DMS114 treated with DMSO at 0.1 percent for 48 hours (cell line): ENCODE data around the gene PRSS27.
"Not testable (repeated sequence)": the region's sequence is repeated elsewhere in the genome, so short reads cannot be mapped to it uniquely, and the experiment has no call there.

Experiments
- DNase-seq: peaks from one replicate; lab custom pipeline; 2025; ENCODE audit not compliant: unreplicated experiment; lab: John Stamatoyannopoulos, UW

PRSS27 gene

DNA sequence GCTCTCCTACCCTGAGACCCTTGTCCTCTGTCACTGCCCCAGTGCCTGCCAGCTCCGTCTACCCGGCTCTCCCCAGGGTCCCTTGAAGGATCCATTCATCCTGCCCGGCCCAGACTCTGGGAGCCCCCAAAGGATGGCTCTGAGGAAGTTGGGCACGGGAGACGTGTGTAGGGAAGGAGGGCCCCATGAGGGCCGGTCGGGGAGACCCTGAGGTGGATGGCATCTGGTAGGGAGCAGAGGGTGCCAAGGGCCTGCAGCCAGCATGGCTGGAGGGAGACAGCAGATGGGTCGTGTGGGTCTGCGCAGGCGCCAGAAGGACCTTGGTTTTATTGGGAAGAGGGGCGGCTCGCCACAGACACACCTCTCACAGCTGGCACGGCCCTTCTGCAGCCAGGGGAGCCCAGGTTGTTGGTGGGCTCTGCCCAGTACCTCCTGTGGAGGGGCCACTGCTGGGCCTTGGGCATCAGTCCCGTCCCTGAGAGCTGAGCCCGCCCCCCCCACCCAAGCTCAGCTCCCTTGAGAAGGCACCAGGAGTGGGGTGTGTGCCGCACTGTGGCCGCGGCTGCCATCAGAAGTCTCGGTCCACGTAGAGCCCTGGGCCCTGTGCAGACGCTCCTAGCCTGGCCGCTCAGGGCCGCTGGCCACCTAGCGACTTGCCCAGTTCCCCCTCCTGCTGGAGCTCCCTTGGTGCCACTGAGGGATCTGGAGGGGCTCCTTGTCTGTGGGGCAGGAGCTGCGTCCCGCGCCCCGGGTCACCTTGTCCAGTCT is 21.7 kb downstream of the PRSS27 start:
- DNase-seq = no peak

DNA sequence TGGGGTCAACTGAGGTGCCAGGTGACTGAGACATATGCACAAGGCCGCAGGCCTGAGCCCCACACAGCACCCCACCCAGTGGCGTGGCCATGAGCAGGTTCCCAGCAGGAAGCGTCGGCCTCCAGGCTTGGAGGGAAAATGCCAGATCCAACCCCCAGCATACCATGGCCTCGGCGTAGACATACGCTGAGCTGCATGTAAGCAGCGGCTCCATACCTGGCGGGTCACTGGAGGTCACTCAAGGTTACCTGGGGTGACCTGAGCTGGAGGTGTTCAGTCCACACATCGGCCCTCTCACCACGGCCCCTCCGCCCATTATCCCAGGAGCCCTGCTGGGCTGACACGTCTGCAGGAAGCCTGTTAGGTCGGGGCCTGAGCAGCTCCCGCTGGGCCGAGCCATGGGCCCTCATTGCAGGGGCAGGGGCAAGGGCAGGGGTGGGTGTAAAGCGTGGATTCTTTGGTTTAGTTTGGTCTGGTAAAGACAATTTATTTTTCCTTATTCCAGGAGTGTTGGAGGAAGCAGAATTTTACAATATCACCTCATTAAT is 22.5 kb downstream of the PRSS27 start:
- DNase-seq = no peak

DNA sequence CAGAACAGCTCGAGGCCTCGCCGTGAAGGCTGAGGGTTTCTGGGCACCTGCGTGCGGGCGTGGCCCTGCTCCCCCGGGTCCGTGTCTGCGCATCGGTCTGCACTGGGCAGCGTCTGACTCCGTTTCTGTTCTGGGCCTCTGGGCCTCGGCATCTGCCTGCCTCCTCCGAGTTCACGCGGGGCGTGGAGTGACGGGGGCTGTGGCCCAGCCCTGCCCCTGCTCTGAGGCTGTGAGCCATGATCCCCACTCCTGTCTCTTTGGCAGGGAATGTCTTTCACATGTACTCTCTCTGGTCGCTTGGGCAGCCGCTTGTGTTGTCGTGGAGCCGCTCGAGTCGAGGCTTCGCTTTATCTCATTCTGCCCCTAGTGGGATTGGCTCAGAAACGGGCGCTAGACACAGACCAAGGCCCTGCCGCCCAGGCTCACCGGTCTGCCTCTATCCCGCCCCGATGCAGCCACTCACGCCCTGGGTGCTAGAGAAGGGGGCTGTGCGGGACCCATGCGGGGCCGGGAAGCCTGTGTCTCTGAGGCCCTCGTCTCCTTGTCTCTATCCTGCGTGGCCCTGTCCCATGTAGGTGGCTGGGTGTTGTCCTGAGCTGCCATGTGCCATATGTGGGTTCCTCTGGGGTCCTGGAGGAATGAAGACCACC is 23.3 kb downstream of the PRSS27 start:
- DNase-seq = not testable (repeated sequence)

DNA sequence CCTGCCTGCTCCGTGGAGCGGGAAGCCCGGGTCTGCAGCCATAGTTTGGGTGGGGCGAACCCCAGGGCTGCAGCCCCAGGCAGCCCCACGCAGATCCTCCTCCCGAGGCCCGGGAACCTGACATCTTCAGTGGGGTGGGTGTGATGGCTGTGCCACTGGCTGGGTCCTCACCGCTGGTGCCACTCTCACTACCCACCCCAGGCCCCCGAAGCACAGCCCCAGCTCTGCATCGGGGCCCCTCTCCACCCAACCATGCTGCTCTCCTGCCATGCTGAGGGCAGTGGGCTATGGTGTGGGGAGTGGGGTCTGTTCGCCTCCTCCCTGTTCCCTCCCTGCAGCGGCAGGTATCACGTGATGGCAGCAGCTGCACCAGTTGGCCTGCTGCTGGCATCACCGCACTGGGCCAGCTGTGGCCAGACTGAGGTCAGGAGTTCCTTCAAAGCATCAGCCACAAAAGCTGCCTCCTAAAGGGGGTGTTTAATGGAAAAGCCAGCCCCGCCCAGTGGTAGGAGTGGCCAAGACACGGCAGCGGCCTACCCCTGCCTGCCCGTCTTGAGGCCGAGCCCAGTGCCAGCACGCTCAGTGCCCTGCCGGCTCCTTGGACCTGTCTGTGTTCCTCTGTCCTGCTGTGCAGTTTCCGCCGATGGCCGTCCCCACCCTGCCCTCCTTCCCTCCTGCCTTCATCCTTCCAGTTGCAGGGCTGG is 26.9 kb downstream of the PRSS27 start:
- no peak for DNase-seq

DNA sequence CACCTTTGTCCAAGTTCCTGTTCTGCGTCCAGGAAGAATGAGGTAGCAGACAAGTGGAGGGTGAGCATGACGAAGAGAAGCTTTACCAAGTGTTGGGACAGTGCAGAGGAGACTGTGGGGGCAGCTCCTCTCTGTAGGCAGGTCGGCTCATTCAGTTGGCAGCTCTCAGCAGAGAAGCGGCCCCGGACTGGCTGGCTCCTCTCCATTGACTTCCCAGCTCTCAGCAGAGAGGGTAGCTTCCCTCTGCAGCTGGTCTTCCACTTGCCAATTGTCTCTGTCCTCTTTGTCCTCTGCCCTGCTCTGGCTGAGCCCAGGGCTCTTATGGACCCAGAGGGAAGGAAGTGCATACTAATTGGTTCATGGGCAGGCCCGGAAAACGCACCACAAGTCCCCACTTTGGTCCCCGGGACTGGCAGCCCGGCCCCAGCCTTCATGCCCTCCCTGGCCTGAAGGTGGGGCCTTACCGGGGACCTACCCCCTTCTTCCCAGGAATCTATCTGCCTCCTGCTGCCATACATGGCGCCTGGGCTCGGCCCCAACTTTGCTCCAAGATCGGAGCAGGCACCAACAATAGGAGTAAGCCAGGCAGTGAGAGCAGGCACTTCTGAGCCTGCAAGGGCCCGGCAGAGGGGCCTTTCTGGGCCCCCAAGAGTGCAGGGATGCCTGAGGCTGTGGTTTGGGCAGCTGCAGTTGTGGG is 27.6 kb downstream of the PRSS27 start:
- no peak for DNase-seq

DNA sequence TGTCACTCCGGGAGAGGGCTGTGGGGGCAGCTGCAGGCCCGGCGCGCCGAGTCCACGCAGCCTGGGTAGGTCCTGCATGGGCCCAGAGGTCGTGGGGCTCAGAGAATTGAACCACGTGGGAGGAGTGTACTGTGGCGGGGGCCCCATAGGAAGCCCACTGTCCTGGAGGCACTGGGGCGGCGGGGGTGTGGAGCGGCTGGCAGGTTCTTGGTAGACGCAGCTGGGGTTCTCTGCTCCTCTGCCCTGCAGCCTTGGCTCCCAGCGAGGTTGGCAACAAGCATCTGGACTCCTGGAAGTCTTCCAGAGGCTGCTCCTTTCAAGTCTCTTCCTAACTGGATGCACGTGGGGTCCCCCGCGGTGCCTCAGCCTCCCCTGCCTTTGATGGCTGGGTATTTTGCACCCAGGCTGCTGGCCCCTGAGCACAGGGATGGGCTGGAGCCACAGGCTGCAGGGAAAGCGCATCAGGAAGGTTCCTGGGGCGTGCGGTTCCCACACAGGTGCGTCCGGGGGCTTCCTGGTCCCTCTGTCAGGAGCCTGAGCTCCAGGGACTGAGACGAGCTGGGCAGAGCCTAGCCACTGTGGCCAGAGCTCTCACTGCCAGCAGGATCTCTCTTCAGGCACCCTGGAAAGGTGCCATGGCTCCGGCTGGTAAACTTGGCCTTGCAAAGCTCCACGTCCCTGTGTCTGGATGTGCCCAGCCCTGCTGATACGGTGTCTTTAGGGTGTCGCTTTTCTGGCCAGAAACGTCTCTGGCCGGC is 28.4 kb downstream of the PRSS27 start:
- no peak for DNase-seq

DNA sequence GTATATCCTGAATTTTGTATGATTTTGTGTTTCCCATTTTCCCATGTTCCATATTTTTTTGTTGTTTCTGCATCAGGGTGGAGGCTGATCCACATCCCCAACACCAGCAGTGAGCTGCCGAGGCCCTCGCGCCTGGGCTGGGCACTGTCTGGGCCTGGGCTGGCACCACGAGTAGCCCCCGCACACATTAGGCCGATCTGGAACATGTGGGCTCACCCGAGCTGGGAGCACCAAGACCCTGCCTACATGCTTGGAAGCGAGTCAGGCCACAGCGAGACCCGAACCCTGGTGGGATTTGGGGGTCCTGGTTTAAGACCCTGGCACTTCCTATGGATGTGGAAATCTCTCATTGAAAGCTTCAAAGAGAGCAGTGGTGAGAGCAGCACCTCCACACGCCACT is 29.2 kb downstream of the PRSS27 start:
- DNase-seq = no peak

DNA sequence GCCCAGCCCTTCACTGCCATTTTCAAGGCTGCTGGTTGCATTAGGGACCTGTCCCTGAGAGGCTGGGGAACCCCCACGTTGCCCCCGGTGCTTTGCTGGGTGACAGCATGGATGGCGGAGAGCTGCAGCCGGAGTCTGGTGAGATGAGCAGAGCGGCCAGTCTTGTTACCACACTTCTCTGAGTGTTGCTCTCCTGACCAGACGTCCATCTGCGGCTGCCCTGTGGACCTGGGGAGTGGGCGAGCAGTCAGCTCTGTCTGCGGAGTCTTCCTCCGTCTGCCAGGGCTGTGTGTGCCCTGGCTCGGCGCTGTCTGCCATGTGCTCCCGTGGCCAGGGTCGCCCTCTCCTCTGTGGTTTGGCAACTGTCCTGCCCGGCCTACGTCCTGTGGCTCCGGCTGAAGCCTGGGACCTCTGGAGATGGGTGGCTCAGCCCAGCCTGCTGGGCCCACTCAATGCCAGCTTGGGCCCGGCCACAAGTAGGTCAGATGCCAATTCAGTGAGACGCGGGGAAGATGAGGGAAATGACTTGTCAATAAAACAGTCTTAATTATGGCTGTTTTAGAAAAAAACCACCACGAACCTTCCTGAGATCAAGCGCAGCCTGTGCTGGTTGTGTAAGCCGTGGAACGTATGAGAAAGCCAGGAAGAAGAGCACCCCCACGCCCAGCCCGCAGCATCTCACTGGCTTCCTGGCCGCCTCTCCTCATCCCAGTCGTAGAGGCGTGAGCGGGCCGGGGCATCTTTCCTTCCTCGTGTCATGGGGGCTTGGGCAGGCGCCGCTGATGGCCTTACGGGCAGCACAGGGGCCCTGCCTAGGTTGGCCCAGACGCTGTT is 29.8 kb downstream of the PRSS27 start:
- DNase-seq = no peak

DNA sequence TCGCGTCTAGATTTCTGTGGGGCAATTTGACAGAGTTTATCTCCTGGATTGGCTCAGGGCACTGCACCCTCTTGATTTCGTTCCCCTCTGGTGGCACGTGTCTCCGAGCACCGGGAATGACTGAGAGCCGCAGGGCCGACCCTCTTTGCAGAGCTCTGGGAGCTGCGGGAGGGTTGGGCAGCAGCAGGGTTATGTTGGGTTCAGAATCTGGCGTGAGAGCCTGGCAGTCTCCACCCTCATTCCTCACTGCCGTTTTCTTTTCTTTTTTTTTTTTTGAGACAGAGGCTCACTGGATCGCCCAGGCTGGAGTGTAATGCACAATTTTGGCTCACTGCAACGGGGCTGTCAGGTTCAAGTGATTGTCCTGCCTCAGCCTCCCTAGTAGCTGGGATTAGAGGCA is 30.6 kb downstream of the PRSS27 start:
- not testable (repeated sequence) for DNase-seq

DNA sequence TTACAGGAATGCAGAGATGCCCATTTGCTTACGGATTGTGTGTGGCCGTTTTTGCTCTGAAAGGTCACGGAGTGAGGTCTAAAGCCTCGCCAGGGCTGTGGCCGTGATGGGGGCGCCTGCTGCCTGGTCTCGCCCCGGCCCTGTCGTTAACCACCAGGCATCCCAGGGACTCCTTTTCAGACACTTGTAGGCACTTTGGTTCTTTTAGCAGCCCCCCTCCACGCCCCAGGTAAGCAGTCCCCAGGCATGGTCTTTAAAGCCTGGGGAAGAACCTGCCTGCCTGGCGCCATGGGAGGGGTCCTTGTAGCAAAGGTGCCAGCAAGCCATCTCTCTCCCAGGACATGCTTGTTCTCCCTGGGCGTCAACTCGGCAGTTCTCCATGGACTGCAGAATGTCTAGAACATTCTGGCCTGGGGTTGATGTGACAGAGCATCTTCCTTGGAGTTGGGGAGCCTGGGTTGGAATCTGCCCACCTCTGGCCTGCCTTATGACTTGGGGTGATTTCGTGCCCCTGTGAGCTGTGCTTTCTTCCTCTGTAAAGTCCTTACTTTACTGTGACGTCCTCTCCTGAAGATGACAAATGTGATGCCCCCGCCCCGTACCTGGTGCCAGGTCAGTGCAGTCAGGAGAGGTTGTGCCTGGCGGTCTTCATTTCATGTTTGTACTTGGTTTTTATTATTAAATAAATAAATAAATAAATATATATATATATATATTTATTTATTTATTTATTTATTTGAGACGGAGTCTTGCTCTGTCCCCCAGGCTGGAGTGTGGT is 32.3 kb downstream of the PRSS27 start:
- no peak for DNase-seq

DNA sequence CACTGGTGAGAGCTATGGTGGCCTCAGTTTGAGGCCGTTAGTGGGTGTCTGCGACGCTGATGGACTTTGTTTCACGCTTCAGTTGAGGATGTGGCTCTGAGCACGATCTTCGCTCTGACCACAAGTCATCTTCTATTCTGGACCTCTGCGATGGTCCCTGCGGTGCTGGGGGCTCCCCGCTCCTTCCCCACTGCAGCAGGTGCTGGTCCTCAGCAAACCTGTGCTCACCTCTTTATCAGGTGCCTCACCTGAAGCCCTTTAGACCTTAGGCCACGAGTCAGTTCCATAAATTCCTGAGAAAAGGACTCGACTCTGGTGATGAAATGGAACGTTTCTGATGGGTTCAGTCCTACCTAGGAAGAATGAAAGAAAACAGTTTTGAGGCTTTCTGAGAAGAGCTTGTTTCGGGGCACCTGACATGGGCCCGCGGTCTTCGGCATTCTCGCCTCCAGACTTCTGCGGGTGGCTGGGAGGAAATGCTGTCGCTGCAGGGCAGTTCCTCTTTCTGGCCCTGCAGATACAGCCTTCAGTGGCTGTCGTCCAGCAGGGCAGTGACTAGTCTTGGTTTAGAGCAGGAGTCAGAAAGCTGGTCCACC is 33.0 kb downstream of the PRSS27 start:
- DNase-seq = no peak

DNA sequence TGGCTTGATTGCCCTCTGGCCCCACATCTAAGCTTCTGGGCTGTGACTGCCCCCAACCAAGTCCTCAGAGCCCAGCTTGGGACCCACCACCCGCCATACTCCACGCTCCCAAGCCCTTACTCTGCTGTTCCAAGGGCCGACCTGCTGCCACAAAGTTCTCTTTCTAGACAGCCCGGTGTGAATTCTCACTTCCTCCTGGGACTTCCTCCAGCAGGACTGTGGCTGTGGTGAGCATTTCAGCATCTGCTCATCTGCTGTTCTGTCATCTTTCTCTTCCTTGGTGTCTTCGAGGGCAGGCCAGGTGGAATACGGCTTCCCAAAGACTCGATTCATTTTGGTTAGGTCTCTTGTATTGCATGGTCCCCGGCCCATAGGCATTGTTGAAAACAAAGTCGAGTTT is 33.9 kb downstream of the PRSS27 start:
- DNase-seq = not testable (repeated sequence)

DNA sequence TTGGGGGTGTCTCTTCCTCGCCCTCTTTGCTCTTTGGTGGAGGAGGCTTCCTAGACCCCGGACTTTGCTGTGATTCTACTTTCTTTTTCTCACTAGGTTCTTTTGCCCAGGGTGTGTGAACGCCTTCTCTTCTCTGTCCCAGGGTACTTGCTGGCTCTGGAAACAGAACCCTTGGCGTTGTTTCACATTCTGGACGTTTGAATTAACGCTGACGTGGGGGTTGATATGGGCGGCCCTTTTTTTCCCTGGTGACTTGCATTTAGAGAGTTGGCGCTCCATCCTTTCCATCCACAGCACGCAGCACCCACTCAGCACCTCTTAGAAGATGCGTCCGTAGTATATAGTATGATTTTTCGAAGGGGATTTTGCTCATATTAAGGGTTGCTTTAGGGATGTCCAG is 37.0 kb downstream of the PRSS27 start:
- not testable (repeated sequence) for DNase-seq

DNA sequence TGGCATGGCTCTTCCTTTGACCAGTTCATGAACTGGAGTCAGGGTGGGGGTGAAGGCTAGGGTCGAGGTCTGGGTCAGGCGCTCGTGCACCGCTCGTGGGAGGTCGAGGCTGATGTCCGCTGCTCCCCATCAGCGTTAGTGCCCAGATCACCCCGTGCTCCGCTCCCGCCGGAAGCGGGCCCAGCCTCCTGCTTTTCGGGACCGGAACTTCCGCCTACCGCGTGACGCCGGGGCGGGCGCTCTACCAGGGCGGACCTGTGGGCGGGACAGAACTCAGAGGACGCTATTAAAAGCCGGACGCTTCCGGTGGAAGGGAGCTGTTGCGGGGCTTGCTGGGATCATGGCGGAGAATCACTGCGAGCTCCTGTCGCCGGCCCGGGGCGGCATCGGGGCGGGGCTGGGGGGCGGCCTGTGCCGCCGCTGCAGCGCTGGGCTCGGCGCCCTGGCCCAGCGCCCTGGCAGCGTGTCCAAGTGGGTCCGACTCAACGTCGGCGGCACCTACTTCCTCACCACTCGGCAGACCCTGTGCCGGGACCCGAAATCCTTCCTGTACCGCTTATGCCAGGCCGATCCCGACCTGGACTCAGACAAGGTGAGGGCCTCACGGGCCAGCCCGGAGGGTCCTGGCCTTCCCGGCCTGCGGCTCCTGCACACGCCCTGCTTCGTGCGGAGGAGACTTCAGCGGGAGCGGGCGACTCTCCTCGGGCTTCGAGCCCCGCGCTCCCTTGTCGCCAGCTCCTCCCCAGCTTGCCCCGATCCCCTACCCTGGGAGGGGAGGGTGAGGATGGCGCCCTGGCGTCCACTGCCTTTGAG is 37.6 kb downstream of the PRSS27 start, which contains the start of gene KCTD5:
Gene KCTD5, plus strand, starts transcription at position 315 of the 813 bp plus-strand sequence. Its CDS starts 26 bp downstream, at position 341.
- peak; percentile 85 for DNase-seq

DNA sequence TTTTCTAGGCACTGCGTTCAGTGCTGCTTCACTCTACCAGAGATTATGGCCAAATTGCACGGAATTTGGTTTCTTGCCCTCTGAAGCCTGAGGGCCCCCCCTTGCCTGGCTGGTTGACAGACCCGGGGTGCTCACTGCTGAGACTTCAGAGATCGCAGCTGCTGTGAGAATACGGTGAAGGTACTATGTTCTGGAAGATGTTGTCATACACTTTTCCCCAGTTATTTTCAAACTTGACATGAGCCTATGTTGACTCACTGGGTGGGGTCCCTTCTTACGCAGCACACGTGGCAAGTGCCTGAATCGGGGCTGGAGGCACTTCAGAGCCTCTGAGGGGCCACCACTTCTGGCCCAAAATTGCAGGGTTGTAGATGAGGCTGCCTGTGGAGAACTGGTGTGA is 39.7 kb downstream of the PRSS27 start:
- not testable (repeated sequence) for DNase-seq

DNA sequence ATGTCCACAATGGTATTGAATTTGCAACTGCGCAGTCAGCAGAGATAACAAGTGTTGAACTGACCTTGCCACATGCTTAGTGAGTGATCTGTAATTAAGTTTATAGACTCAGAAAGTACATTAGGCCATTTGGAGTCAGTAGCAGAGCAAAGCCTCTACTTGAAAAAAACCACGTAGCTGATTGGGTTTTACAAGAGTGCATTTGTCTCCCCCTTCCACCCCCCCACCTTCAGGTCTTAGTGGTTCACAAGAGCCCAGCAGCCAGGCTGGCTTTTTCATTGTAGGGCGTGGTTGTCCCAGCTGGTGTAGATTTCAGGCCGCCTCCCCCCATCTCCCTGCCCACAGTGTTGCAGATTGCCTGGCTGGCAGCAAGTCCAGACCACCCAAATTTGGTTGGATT is 40.1 kb downstream of the PRSS27 start:
- DNase-seq = not testable (repeated sequence)

DNA sequence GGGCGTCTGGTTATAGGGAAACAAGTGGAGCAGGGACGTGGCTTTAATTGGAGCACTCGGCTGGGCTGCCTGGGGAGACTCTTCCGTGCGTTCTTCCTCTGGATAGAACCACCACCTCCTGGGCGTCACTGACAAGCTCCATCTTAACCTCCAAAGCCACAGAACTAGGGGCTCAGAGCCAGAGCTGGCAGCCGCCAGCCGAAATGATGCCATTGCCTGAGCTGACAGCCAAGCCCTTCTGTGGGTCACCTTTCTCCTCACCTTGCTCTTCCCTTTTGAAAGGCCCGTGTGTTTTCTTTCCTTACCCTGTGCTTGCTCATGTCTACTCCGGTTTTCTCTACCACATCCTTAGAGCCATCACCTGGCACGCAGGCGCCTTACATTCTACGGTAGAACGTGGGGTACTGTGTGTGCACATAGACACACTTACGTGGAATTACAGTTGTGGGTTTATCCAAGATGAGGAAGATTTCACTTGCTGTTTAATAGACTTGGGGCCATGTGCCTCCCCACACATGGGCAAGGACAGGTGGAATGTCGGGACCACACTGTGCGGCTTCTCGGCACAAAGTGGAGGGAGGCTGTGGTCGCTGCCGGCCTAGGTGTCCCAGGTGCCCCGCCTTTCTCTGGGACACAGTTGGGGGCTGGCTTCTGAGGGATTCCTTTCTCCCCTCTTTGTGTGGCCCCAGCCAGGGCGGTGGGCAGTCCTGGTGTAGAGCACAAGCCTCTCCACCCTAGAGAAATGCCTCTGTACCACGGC is 41.6 kb downstream of the PRSS27 start:
- DNase-seq = not testable (repeated sequence)
